ENCODE data around the gene DNMT1. TPM values are rescaled to one million over a fixed set of nuclear protein-coding genes. Genes with fewer than 3 reads are reported as not detected.

The DNMT1 gene
- total RNA-seq, 1 donor from 2014 or later: 57.7 TPM

GRCh38 chr19:10100163-10100785 lies 94.5 kb downstream of the DNMT1 start:
- DNase-seq (ENCODE audit: low spot score): no peak

- no peak for DNase-seq (ENCODE audit: low spot score)
Observed at GRCh38 chr19:10096615-10096963, 98.2 kb downstream of the DNMT1 start.

GRCh38 chr19:10095948-10096614 lies 98.7 kb downstream of the DNMT1 start:
- DNase-seq (ENCODE audit: low spot score): peak; percentile 97

GRCh38 chr19:10095622-10095947 lies 99.2 kb downstream of the DNMT1 start:
- DNase-seq (ENCODE audit: low spot score): no peak

DNA sequence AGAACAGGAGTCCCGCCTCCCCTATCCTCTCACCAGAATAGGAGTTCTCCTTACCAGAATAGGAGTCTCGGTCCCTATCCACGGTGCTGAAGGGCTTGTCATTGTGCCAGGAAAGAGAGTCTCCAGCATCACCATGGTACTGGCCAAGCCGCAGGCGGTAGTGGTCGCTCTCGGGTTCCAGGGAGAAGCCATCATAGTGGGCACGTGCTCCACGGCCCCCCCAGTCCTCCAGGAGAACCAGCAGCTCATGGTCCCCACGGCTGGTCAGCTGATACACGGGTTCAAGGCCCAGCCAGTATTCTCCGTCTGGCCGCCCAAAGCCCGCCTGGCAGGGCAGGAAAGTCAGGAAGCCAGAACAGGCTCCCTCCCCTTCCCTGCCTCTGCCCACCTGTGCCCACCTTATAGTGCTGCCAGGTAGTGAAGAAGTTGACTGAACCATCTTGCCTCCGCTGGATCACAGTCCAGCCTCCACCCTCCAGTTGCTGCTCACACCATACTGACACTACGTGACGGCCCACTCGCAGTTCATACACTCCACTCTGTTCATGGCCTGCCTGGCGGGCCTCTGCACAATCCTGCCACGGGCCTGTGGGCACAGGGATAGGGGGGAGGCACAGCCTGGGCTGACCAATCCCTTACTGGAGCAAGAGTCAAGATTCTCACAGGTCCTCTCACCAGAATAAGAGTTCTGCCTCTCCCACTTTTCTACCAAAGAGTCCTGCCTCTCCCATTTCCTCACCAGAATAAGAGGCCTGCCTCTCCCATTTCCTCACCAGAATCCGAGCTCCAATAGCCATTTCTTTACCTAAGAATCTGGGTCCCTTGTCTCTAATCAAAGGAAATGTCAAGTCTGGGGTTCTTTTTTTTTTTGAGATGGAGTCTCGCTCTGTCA lies 101.2 kb downstream of the DNMT1 start:
- no peak for DNase-seq (ENCODE audit: low spot score)

DNA sequence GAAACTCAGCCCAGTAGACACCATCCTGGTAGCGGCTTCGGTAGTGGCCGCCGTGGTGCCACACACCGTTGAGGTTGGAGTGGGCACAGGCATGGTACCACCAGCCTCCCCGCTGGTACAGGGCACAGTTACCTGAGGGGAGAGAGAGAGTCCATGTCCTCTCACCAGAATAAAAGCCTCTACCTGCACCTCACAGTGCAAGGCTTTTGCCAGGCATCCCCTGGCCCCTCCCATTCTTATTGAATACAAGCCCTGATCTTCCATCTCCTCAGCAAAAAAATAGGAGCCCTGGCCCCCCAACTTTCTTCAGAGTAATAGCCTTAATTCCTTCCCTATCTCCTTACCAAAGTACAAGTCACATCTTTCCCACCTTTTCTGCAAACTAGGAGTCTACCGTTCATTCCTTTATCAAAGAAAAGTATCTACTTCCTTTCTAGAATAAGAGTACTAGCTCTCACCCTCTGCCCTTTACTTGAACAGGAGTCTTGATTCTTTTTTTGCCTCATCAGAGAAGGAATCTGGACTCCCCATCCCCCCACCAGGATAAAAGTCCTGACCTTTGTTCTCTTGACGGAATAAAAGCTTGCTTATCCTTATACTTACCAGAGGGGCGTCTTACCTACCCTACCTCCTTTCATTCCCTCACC lies 102.0 kb downstream of the DNMT1 start:
- no peak for DNase-seq (ENCODE audit: low spot score)

DNA sequence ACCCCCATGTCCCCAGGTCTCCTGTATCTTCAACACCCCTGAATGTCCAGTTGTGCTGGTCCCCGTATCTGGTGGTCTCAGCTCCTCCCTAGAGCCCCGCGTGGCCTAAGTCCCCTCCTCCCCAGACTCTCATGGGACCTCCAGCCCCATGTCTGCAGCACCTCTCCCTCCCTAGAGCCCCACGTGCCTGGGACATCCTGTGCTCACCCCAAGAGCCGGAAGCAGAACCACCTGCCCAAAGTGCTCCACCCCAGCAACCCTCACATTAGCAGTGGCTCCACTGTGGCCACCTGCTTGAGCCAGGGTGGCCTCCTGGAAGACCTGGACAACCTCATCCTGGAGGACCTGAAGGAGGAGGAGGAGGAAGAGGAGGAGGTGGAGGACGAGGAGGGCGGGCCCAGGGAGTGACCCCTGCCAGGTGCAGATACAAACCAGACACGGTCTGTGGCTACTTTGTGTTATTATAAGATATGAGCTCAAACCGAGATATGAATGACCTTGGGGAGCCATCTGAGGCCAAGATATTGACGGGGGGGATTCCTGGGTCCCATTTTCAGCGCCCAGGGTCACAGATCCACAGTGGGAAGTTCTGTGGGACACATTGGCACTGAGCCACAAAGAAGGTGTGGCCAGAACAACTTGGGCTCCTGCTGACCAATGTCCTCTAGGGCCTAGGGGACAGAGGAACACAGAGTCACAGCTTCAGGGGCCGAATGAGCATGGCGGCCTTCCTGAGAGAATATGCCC lies 102.7 kb downstream of the DNMT1 start:
- no peak for DNase-seq (ENCODE audit: low spot score)

GRCh38 chr19:10091370-10091687 lies 103.4 kb downstream of the DNMT1 start:
- no peak for DNase-seq (ENCODE audit: low spot score)

DNA sequence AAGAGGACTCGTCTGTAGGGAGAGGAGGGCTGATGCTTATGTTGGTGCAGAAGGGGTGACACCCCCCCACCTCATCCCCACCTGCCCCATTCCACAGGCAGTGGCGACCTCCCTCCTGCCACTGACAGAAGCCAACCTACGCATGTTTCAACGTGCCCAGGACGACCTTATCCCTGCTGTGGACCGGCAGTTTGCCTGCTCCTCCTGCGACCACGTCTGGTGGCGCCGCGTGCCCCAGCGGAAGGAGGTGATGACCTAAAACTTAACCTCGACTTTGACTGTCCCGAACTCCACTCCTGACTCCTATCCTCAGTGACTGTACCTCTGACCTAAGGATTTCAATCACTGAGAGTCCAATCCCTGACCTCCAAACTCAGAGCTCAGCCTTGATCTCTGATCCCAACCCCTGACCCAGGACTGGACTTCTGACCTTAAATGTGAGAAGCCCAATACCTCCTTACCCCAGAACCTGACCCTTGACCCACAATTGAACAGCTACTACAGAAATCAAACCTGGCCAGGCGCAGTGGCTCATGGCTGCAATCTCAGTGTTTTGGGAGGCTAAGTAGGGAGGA lies 104.9 kb downstream of the DNMT1 start:
- DNase-seq (ENCODE audit: low spot score): no peak

GRCh38 chr19:10088949-10089554 lies 105.7 kb downstream of the DNMT1 start:
- no peak for DNase-seq (ENCODE audit: low spot score)

DNA sequence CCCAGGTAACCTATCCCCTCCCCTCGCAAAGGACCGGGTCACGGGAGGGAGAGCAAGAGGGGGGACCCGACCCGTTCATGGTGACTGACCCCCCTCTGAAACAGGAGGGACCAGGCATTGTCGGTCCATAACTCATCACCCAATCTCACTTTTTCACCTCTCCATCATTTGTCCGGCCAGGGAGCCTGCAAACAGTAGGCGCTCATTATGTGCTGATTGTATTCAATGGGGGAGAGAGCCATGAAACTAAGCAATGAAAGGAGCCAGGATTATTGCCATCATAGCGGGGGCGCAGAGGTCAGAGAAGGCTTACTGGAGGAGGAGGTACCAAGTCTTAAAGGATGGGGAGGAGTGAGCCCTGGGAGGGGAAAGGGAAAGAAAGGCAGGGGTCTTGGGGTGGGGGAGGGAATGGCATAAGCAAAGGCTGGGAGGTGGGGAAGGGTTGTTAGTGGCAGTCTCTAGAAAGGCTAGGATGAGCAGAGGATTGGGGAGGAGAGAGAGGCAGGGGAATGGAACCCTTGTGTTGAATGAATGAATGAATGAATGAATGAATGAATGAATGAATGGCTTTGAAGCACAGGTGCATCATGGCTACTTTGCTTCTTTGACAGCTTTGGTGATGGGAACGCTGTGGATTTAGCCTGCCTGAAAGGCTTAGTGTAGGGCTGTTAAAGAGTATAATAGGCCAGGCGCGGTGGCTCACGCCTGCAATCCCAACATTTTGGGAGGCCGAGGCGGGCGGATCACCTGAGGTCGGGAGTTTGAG lies 107.3 kb downstream of the DNMT1 start:
- no peak for DNase-seq (ENCODE audit: low spot score)

GRCh38 chr19:10086591-10087192 lies 108.1 kb downstream of the DNMT1 start:
- no peak for DNase-seq (ENCODE audit: low spot score)

DNA sequence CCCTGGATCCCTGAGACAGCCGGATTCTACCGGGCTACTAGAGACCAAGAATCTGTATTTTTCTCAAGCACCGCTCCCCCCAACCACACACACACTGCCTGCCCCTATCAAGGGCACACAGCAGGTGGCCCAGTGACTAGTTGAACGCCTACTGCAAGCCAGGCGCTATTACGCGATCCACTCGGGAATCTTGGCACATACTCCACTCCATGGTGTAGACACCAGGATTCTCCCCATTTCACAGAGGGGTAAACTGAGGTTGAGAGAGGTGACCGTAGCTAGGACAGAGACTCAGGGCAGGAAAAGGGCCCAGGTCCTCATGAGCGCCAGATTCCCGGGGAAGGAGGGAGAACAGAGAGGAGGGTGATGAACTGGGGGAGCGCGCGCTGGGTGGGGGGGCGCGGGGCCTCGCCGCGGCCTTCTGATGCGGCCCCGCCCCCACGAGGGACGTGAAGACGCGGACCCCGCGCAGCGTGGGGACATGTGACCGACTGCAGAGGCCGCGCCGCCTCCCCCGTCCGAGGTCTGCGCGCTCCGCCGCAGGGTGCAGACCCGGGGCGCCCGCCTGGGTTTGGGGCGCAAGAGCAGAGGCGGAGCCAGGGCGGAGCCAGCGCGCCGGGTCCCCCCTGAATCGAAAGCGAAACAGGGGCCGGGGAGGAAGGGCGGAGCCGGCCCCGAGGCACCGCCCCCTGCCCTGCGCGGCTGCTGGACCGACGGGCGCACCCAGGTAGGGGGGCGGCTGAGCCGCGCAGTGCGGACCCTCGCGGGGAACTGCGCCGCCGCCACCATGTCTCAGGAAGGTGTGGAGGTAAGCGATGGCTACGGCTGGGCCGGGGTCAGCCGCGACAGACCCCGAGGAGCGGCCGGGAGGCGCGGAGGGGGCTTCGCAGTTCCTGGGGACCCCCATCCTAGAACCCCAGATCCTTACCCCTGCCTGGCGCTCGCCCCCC lies 108.8 kb downstream of the DNMT1 start, which contains the start of gene SHFL:
Gene SHFL (plus strand): TSS at position 677 of the 950 bp plus-strand sequence. CDS start 111 bp downstream, at position 788.
- DNase-seq (ENCODE audit: low spot score): peak; percentile 94

GRCh38 chr19:10084803-10085202 lies 110.0 kb downstream of the DNMT1 start:
- no peak for DNase-seq (ENCODE audit: low spot score)

DNA sequence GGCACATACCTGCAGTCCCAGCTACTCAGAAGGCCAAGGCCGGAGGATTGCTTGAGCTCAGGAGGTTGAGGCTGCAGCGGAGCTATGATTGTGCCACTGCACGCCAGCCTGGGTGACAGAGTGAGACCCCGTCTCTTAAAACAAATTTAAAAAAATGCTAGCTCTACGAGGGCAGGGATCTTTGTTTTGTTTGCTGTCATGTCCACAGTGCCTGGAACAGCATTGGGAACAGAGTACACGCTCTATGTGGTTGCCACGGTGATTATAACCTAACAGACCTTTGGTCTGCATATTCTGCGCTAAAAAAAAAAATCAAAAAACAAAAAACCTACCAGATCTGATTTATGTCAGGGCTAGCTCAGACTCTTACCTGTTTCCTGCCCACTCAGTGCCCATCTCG lies 110.8 kb downstream of the DNMT1 start:
- no peak for DNase-seq (ENCODE audit: low spot score)
